H1 (cell line): Measurements from ENCODE around the gene SLC25A42. TPM values are rescaled to one million over a fixed set of nuclear protein-coding genes. Genes with fewer than 3 reads are reported as not detected.

Source experiments
- CTCF ChIA-PET: fragments of 300-600 bp; sonication (Branson Sonifier 250); formaldehyde crosslinking; loops from one replicate; lab custom pipeline; 2021; ENCODE audit not compliant: partially characterized antibody; lab: Charles Lee
- POLR2A ChIA-PET: fragments of 300-600 bp; sonication (Branson Sonifier 250); formaldehyde crosslinking; loops from one replicate; lab custom pipeline; 2021; ENCODE audit warnings: inconsistent platforms; ENCODE audit not compliant: partially characterized antibody; lab: Charles Lee
- DNase-seq, 2 experiments: peaks; one replicate each; pipeline versions ENCODE4 v3.0.0 to v3.0.0-alpha.2; 2010 to 2022; ENCODE audit warnings: low spot score in 2 of 2, low read depth in 1 of 2, mixed read lengths in 1 of 2
- FAIRE-seq: peaks from 2 replicates; lab custom pipeline; 2011; peaks lifted over from hg19 to GRCh38; lab: Jason Lieb, UNC
- H2AFZ ChIP-seq: 2 replicates; pipeline ENCODE4 v1.8.1; 2012; ENCODE audit warnings: low read length, inconsistent platforms
- H2AK5ac ChIP-seq: 2 replicates; pipeline ENCODE4 v1.6.1; 2013; ENCODE audit warnings: low read depth, low read length
- H2BK120ac ChIP-seq: replicated peaks from 2 replicates; pipeline ENCODE3; 2013; ENCODE audit warnings: low read depth, low read length, inconsistent platforms
- H2BK12ac ChIP-seq: 2 replicates; pipeline ENCODE4 v1.6.1; 2013; ENCODE audit warnings: low read depth, low read length
- H2BK15ac ChIP-seq: 2 replicates; pipeline ENCODE4 v1.6.1; 2013; ENCODE audit warnings: low read length
- H2BK20ac ChIP-seq: 2 replicates; pipeline ENCODE4 v1.6.1; 2013; ENCODE audit warnings: low read length
- H2BK5ac ChIP-seq: 2 replicates; pipeline ENCODE4 v1.6.1; 2013; ENCODE audit warnings: low read depth, low read length
- H3K14ac ChIP-seq: 2 replicates; pipeline ENCODE4 v1.6.1; 2013; ENCODE audit warnings: inconsistent platforms; ENCODE audit not compliant: insufficient read length
- H3K18ac ChIP-seq: 2 replicates; pipeline ENCODE4 v1.6.1; 2013; ENCODE audit warnings: low read length; ENCODE audit errors: extremely low read depth
- H3K23ac ChIP-seq: 2 replicates; pipeline ENCODE4 v1.6.1; 2013; ENCODE audit warnings: inconsistent platforms; ENCODE audit not compliant: insufficient read length
- H3K23me2 ChIP-seq: 2 replicates; pipeline ENCODE4 v1.6.1; 2013; ENCODE audit warnings: low read depth, low read length
- H3K27ac ChIP-seq: 2 replicates; pipeline ENCODE4 v1.6.1; 2011; ENCODE audit warnings: low read depth, low read length, inconsistent platforms
- H3K27me3 ChIP-seq, 4 experiments: replicated peaks in 1 of 4; 1 replicate in 1 of 4; 2 replicates in 3 of 4; pipeline versions ENCODE4 v1.6.1 to v1.8.1; 2011 to 2013; ENCODE audit warnings: low read length in 3 of 4, mild to moderate bottlenecking in 3 of 4, inconsistent platforms in 2 of 4, mixed read lengths in 2 of 4, moderate library complexity in 1 of 4; ENCODE audit not compliant: control insufficient read depth in 3 of 4, insufficient read depth in 3 of 4; ENCODE audit errors: extremely low read depth in 1 of 4
- H3K36me3 ChIP-seq, 4 experiments: 2 replicates each; pipeline versions ENCODE4 v1.6.1 to v1.8.1; 2011 to 2013; ENCODE audit warnings: mild to moderate bottlenecking in 4 of 4, low read length in 3 of 4, moderate library complexity in 2 of 4, control low read depth in 1 of 4, inconsistent platforms in 1 of 4; ENCODE audit not compliant: insufficient read depth in 4 of 4, control insufficient read depth in 2 of 4
- H3K4ac ChIP-seq: replicated peaks from 2 replicates; pipeline ENCODE3; 2013; ENCODE audit warnings: low read length, low read depth, mixed read lengths, inconsistent platforms; ENCODE audit not compliant: insufficient read length
- H3K4me1 ChIP-seq, 4 experiments: replicated peaks in 1 of 4; 1 replicate in 1 of 4; 2 replicates in 3 of 4; pipeline versions ENCODE4 v1.6.1 to v1.8.1; 2011 to 2013; ENCODE audit warnings: low read length in 3 of 4, inconsistent platforms in 2 of 4, mixed read lengths in 1 of 4; ENCODE audit not compliant: insufficient read depth in 4 of 4, control insufficient read depth in 3 of 4
- H3K4me2 ChIP-seq, 2 experiments: 2 replicates each; pipeline versions ENCODE4 v1.6.1 to v1.8.1; 2011 to 2013; ENCODE audit warnings: low read depth in 2 of 2, low read length in 2 of 2, control low read depth in 1 of 2, inconsistent platforms in 1 of 2, mild to moderate bottlenecking in 1 of 2; ENCODE audit not compliant: insufficient read depth in 1 of 2
- H3K4me3 ChIP-seq, 4 experiments: fragments of 200-600, 300-600 bp in 1 of 4; sonication (generic), shearing (Covaris generic), sonication (Bioruptor Twin) in 1 of 4; 2 replicates each; pipeline versions ENCODE4 v1.5.1 to v1.8.1; 2011 to 2016; ENCODE audit warnings: low read length in 4 of 4, low read depth in 3 of 4, control low read depth in 2 of 4, inconsistent platforms in 2 of 4, mild to moderate bottlenecking in 2 of 4, mixed read lengths in 1 of 4, moderate library complexity in 1 of 4; ENCODE audit not compliant: insufficient read depth in 2 of 4; ENCODE audit errors: extremely low read depth in 1 of 4
- H3K56ac ChIP-seq: replicated peaks from 2 replicates; pipeline ENCODE3; 2013; ENCODE audit warnings: low read depth, mild to moderate bottlenecking, mixed read lengths, low read length, inconsistent platforms; ENCODE audit not compliant: insufficient read length
- H3K79me1 ChIP-seq: 2 replicates; pipeline ENCODE4 v1.6.1; 2013; ENCODE audit warnings: low read depth, low read length, control low read depth
- H3K79me2 ChIP-seq, 2 experiments: 2 replicates each; pipeline versions ENCODE4 v1.6.1 to v1.8.1; 2012 to 2013; ENCODE audit warnings: low read length in 2 of 2, mild to moderate bottlenecking in 2 of 2, inconsistent platforms in 1 of 2; ENCODE audit not compliant: insufficient read depth in 2 of 2, control insufficient read depth in 1 of 2
- H3K9ac ChIP-seq, 4 experiments: replicated peaks in 1 of 4; 1 replicate in 1 of 4; 2 replicates in 3 of 4; pipeline versions ENCODE4 v1.6.1 to v1.8.1; 2011 to 2013; ENCODE audit warnings: low read depth in 3 of 4, low read length in 3 of 4, control low read depth in 2 of 4, mild to moderate bottlenecking in 2 of 4, moderate library complexity in 2 of 4, inconsistent platforms in 1 of 4; ENCODE audit errors: extremely low read depth in 1 of 4
- H3K9me3 ChIP-seq, 2 experiments: 2 replicates each; pipeline versions ENCODE4 v1.6.1 to v1.8.1; 2012 to 2013; ENCODE audit warnings: mild to moderate bottlenecking in 2 of 2, moderate library complexity in 2 of 2, control low read depth in 1 of 2, inconsistent platforms in 1 of 2, low read depth in 1 of 2, low read length in 1 of 2, mixed read lengths in 1 of 2; ENCODE audit not compliant: insufficient read depth in 2 of 2
- H4K20me1 ChIP-seq, 2 experiments: replicated peaks in 1 of 2; 2 replicates each; pipeline versions ENCODE3 to v1.8.1; 2011 to 2013; ENCODE audit warnings: inconsistent platforms in 2 of 2, low read length in 2 of 2, mild to moderate bottlenecking in 1 of 2; ENCODE audit not compliant: insufficient read depth in 2 of 2, control insufficient read depth in 1 of 2
- H4K5ac ChIP-seq: 2 replicates; pipeline ENCODE4 v1.6.1; 2013; ENCODE audit warnings: low read length, low read depth, mixed read lengths, inconsistent platforms; ENCODE audit not compliant: insufficient read length
- H4K8ac ChIP-seq: 2 replicates; pipeline ENCODE4 v1.8.0; 2013; ENCODE audit warnings: mild to moderate bottlenecking, moderate library complexity, low read length, inconsistent platforms; ENCODE audit not compliant: insufficient read depth; ENCODE audit errors: extremely low read depth
- H4K91ac ChIP-seq: replicated peaks from 2 replicates; pipeline ENCODE3; 2013; ENCODE audit warnings: low read length, mixed read lengths, inconsistent platforms; ENCODE audit not compliant: insufficient read length
- ASH2L ChIP-seq: fragments of 200-600, 300-600 bp; sonication (generic); IDR thresholded peaks from one replicate; pipeline ENCODE4 v1.7.1; 2017; ENCODE audit warnings: low read length
- GABPA ChIP-seq: IDR thresholded peaks from 2 replicates; pipeline ENCODE4 v1.6.1; 2011; ENCODE audit warnings: mild to moderate bottlenecking, low read length, moderate library complexity, borderline replicate concordance; ENCODE audit not compliant: insufficient read depth
- GTF2F1 ChIP-seq: IDR thresholded peaks from 2 replicates; pipeline ENCODE4 v1.6.1; 2012; ENCODE audit warnings: low read depth, low read length, improper control_type of control experiment, borderline replicate concordance
- KDM5A ChIP-seq: fragments of 200-600 bp; IDR thresholded peaks from 2 replicates; pipeline ENCODE4 v1.7.1; 2012; ENCODE audit warnings: mild to moderate bottlenecking, low read length, inconsistent platforms, mixed read lengths
- POLR2AphosphoS5 ChIP-seq: IDR thresholded peaks from 2 replicates; pipeline ENCODE4 v1.6.1; 2011; ENCODE audit warnings: low read depth, low read length
- TBP ChIP-seq: IDR thresholded peaks from 2 replicates; pipeline ENCODE4 v1.6.1; 2011; ENCODE audit warnings: low read depth, low read length, improper control_type of control experiment
- TCF12 ChIP-seq: IDR thresholded peaks from 2 replicates; pipeline ENCODE4 v1.6.1; 2011; ENCODE audit warnings: low read depth, mild to moderate bottlenecking, low read length
- ZNF274 ChIP-seq: IDR thresholded peaks from 2 replicates; pipeline ENCODE4 v1.7.0; 2012; ENCODE audit warnings: low read length, borderline replicate concordance; ENCODE audit errors: extremely low read depth
- WGBS, 2 experiments: shearing (Covaris generic) in 1 of 2; methylation state at CpG; one replicate each; pipeline versions ENCODE4 v1.1.6 to v1.1.7; 2013 to 2015; ENCODE audit warnings: low lambda C conversion rate in 2 of 2, mixed read lengths in 2 of 2, inconsistent platforms in 1 of 2, low coverage in 1 of 2, missing lambda C conversion rate in 1 of 2; ENCODE audit not compliant: insufficient replicate concordance in 2 of 2, insufficient coverage in 1 of 2, insufficient read length in 1 of 2; ENCODE audit errors: extremely low coverage in 1 of 2, missing lambda C conversion rate in 1 of 2; 5-methylcytosine and 5-hydroxymethylcytosine counted together
- polyA plus RNA-seq, 7 experiments: library from polyadenylated mRNA; depleted of rRNA in 3 of 7; stranded (reverse) in 5 of 7; unstranded in 2 of 7; fragments of >200 nt in 5 of 7; fragments of 200-250 nt in 2 of 7; gene quantifications; 1 replicate in 5 of 7; 2 replicates in 1 of 7; 4 replicates in 1 of 7; pipeline versions ENCODE4 v1.2.1 to v1.2.3, GENCODE V29; 2011 to 2013; ENCODE audit warnings: missing spikeins in 2 of 7, mixed read lengths in 2 of 7
- total RNA-seq: library from RNA; stranded (reverse); fragmentation: NEBNext Ultra II Directional; extraction: Animal tissue kit (Norgen Biotek cat#: 25700); gene quantifications from 2 replicates; pipeline ENCODE4 v1.2.1, GENCODE V29; 2021
- TF ChIP-seq, protein P1 (sequence below): IDR thresholded peaks from 2 replicates; pipeline ENCODE4 v1.6.1; 2012; ENCODE audit warnings: low read length, inconsistent platforms

Gene SLC25A42
- total and polyA plus RNA-seq, 2 of the 8 experiments (the other 6 are each of a cell fraction or from before 2014, with no cell fraction given): 5.9 to 6.2 TPM

DNA sequence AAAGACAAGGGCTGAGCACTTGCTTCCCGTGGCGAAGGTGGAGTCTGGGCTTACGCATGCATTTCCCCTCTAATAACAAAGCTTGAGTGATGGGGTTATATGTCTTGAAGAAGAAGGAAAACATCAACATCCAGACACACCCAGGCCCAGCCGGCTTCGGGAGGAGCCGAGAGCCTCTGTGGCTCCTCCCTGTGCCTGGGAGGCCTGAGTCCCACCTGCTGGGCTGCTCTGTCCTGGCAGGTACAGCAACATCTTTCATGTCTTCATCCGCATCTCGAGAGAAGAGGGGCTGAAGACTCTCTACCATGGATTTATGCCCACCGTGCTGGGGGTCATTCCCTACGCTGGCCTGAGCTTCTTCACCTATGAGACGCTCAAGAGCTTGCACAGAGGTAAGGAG, 43.9 kb downstream of the SLC25A42 start:
- Histone ChIP-seq H2BK12ac (no peak overlapping the region), H4K20me1 (peaks cover 0 to 2% of the 10 kb centered on the region in 2 experiments), H3K27ac (no peak overlapping the region), H2AFZ (no peak overlapping the region), H3K27me3 (0 out of 7 replicates have a peak, but pooled peaks cover 0 to 2% (median 0%) of the 10 kb centered on the region in 4 experiments), H2BK120ac (no peak overlapping the region), H3K4me3 (no peak overlapping the region), H3K4me2 (0 out of 4 replicates have a peak overlapping the region, but pooled peaks of 1 of the 2 experiments have one; percentile 11), H2BK20ac (no peak overlapping the region), H3K79me2 (no peaks in the 10 kb centered on the region), H3K36me3 (no peaks in the 10 kb centered on the region), H4K5ac (no peak overlapping the region), H3K56ac (no peak overlapping the region), H3K23me2 (peaks cover 7% of the 10 kb centered on the region), H3K4ac (no peak overlapping the region), H3K9me3 (no peaks in the 10 kb centered on the region), H4K8ac (no peak overlapping the region), H4K91ac (no peak overlapping the region), H3K79me1 (0 out of 2 replicates have a peak, but pooled peaks cover 2% of the 10 kb centered on the region), H3K9ac (no peak overlapping the region), H3K4me1 (peaks cover 0 to 14% (median 9%) of the 10 kb centered on the region in 4 experiments; a peak in 6 of 7 replicates), H2BK15ac (peak overlapping the region; percentile 88; the same call in 1 of the 2 replicates), H2BK5ac (no peak overlapping the region), H2AK5ac (no peak overlapping the region), H3K18ac (no peak overlapping the region), H3K14ac (no peak overlapping the region), H3K23ac (no peak overlapping the region)
- ChIA-PET CTCF (interaction anchor here (0.6 to 3.4 kb wide), 11 partner anchors 8 to 273 kb away, joined by 3 to 16 read pairs (median 4); no protein-coding TSS in a partner anchor), POLR2A (interaction anchor here (0.6 to 5.6 kb wide), 5 partner anchors 9 to 345 kb away, joined by 3 to 21 read pairs (median 4); no protein-coding TSS in a partner anchor)
- FAIRE-seq (no peak), DNase-seq (no peak)
- WGBS, 2 experiments: 78% methylated on average over 11 of the region's 11 CpGs; no CpG with 5 or more reads in 1 of the 2 experiments
- TF ChIP-seq TBP: no peak
- no peak for TF ChIP-seq TCF12
- TF ChIP-seq ZNF274: no peak
- TF ChIP-seq, protein P1, sequence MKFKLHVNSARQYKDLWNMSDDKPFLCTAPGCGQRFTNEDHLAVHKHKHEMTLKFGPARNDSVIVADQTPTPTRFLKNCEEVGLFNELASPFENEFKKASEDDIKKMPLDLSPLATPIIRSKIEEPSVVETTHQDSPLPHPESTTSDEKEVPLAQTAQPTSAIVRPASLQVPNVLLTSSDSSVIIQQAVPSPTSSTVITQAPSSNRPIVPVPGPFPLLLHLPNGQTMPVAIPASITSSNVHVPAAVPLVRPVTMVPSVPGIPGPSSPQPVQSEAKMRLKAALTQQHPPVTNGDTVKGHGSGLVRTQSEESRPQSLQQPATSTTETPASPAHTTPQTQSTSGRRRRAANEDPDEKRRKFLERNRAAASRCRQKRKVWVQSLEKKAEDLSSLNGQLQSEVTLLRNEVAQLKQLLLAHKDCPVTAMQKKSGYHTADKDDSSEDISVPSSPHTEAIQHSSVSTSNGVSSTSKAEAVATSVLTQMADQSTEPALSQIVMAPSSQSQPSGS: no peak
- no peak for TF ChIP-seq POLR2AphosphoS5
- no peak for TF ChIP-seq GABPA
- no peak for TF ChIP-seq GTF2F1
- TF ChIP-seq KDM5A: no peak
- no peak for TF ChIP-seq ASH2L
